DMS114 treated with DMSO at 0.1 percent for 48 hours (cell line): Measurements from ENCODE around the gene HAUS2.
A peak's percentile ranks its signal among the peaks of the same experiment; 100 is the strongest.
"Not testable (repeated sequence)": the region's sequence is repeated elsewhere in the genome, so short reads cannot be mapped to it uniquely, and the experiment has no call there.

ENCODE experiments used
- DNase-seq: peaks from one replicate; lab custom pipeline; 2025; ENCODE audit not compliant: unreplicated experiment; lab: John Stamatoyannopoulos, UW

HAUS2 gene

GRCh38 chr15:42575188-42576039 lies 26.8 kb downstream of the HAUS2 start, which contains the start of gene STARD9:
STARD9 (plus strand) TSS chr15:42575606; CDS start chr15:42575716, 110 bp downstream.
- DNase-seq, result peak; percentile 95

- no peak for DNase-seq
These were observed 27.5 kb downstream of the HAUS2 start for GRCh38 chr15:42576040-42576594.

GRCh38 chr15:42576776-42577175 lies 28.1 kb downstream of the HAUS2 start:
- no peak for DNase-seq

- no peak for DNase-seq
These were observed 28.9 kb downstream of the HAUS2 start for GRCh38 chr15:42577514-42578031.

- no peak for DNase-seq
These were observed 30.4 kb downstream of the HAUS2 start for GRCh38 chr15:42578984-42579537.

GRCh38 chr15:42581272-42581730 lies 32.7 kb downstream of the HAUS2 start:
- DNase-seq, result peak; percentile 73

GRCh38 chr15:42582569-42583375 lies 34.1 kb downstream of the HAUS2 start:
- no peak for DNase-seq

GRCh38 chr15:42584031-42584765 lies 35.6 kb downstream of the HAUS2 start:
- DNase-seq, result no peak

DNA sequence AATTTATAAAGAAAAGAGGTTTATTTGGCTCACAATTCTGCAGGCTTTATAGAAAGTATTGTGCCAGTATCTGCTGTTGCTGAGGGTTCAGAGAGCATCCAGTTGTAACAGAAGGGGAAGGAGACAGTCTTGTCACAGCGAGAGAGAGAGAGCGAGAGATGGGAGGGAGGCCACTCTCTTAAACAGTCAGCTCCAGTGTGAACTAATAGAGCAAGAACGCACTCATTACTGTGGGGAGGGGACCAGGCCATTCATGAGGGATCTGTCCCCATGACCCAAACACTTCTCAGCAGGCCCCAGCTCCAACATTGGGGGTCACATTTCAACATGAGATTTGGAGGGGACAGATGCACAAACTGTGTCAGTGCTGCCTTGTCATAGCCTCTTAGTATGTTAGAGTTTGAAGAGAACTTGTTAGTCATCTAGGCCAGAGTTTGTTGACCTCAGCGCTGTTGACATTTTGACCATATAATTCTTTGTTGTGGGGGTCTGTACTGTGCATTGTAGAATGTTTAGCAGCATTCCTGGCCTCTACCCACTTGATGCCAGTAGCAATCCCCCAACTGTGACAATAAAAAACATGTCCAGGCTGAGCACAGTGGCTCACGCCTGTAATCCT lies 42.1 kb downstream of the HAUS2 start:
- DNase-seq, result no peak

GRCh38 chr15:42591238-42591934 lies 42.7 kb downstream of the HAUS2 start:
- no peak for DNase-seq

DNA sequence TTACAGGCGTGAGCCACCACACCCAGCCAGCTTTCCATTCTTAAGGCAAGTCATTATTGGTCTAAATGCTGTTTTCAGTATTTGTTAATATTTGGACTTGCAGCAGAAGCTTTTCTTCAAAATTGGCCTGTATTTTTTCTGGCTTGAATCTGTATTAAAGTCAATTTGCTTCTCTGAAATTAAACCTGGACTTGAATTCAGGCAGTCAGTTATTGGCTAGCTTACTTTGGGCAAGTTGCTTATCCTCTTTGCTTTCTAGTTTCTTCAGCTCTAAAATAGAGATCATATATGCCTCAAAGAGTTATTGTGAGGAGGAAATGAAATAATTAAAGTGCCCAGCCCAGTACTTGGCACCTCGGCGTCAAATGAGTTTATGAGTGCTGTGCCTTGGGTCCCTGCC lies 44.1 kb downstream of the HAUS2 start:
- no peak for DNase-seq

DNA sequence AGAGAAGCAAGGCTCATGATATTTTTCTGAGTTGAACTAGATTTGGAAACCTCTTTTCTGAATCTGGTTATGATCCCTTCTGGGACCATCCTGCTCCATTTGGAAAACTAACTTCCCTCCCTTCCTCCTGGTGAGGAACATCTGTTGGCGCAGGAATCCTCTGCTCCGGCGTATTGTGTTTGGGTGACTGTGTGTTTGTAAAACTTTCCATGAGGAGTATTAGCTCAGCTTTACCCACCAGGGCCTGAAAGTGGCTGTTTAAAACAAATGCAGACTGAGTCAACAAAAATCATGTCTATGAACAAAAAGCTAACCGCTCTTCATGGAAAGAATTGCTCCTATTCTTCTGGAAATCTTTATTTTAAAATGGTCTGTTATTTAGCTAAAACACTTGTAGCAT lies 44.5 kb downstream of the HAUS2 start:
- DNase-seq, result no peak

- DNase-seq, result no peak
These were observed 45.5 kb downstream of the HAUS2 start for GRCh38 chr15:42594095-42594494.

DNA sequence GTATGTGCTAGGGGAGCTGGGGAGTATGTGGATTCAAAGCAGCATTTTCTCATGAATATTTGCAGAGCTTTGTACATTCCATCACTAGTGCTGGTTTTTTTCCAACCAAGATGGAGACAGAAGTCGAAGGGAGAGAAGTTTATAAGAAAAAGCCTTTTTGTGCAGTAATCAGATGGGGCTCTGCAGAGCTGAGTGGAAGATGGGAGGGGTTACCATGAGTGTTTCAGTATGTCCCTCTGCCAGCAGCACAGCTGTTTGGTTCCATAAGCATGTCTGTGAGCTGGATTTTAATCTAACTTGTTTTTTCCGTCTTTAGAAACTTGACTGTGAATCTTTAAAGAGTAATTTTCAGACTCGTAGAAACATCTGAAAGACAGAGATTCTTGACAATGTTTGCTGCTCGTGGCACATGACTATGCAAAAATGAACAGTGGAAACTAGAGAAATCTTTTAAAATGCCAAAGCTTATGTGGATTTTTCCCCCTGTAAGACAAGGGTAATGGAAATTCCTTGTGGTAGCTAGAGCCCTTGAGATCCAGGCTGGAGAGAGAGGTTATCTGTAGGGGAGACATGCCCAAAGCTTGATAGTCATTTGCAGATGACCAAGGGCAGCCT lies 47.1 kb downstream of the HAUS2 start:
- DNase-seq, result no peak

GRCh38 chr15:42601316-42601715 lies 52.7 kb downstream of the HAUS2 start:
- not testable (repeated sequence) for DNase-seq

GRCh38 chr15:42602501-42602900 lies 53.9 kb downstream of the HAUS2 start:
- no peak for DNase-seq

GRCh38 chr15:42603978-42604377 lies 55.3 kb downstream of the HAUS2 start:
- no peak for DNase-seq

GRCh38 chr15:42604894-42605744 lies 56.5 kb downstream of the HAUS2 start:
- no peak for DNase-seq
